ENCODE data around the gene SLC25A12. TPM values are rescaled to one million over a fixed set of nuclear protein-coding genes. Genes with fewer than 3 reads are reported as not detected.

Gene SLC25A12
- total RNA-seq, 3 donors from 2014 or later (not counting 1 experiment from before 2014, with no cell fraction given) = 18.7 to 21.7 (median 19.0) TPM

GRCh38 chr2:171939058-171939742, 45.2 kb upstream of the SLC25A12 start:
- Mint-ChIP-seq H3K4me1 (peaks cover 47 to 50% of the 10 kb centered on the region in 2 donors), H3K27ac (peak overlapping the region; percentile 80 to 82), H3K36me3 (no peaks in the 10 kb centered on the region), H3K9me3 (no peaks in the 10 kb centered on the region), H3K4me3 (no peak overlapping the region), H3K27me3 (ENCODE audit: low read depth in 2 of 2) (no peaks in the 10 kb centered on the region)
- ATAC-seq = peak; percentile 32 to 55 (median 36)
- DNase-seq = no peak
- intact Hi-C loops (cut with micrococcal nuclease) = no loop called here
- 92% methylated on average over 9 of the region's 9 CpGs for WGBS (ENCODE audit: insufficient coverage)
- H3K27me3 ChIP-seq (ENCODE audit: control insufficient read depth, insufficient read depth, low read length) = no peaks in the 10 kb centered on the region
- no peak for TF ChIP-seq CTCF (IDR thresholded peaks at IDR 0.05)
- no peaks in the 10 kb centered on the region for H3K9me3 ChIP-seq (ENCODE audit: control insufficient read depth, insufficient read depth, low read length)
- peaks cover 5% of the 10 kb centered on the region for H3K4me1 ChIP-seq (ENCODE audit: control insufficient read depth, insufficient read depth, low read length)
- peaks cover 3% of the 10 kb centered on the region for H3K36me3 ChIP-seq (ENCODE audit: control insufficient read depth, insufficient read depth, low read length)
- no peak overlapping the region for H3K27ac ChIP-seq (ENCODE audit: low read length)
- H3K4me3 ChIP-seq (ENCODE audit: low read length) = no peak overlapping the region

- TF ChIP-seq CTCF (IDR thresholded peaks at IDR 0.05) = no peak
- H3K36me3 Mint-ChIP-seq = peaks cover 8% of the 10 kb centered on the region
- peaks cover 14% of the 10 kb centered on the region for H3K36me3 ChIP-seq (ENCODE audit: control insufficient read depth, insufficient read depth, low read length)
- no peak overlapping the region for H3K27ac Mint-ChIP-seq
- no peak for DNase-seq
- no peak overlapping the region for H3K27ac ChIP-seq (ENCODE audit: low read length)
- no peak for ATAC-seq
- no peaks in the 10 kb centered on the region for H3K9me3 Mint-ChIP-seq
- 92% methylated on average over 4 of the region's 4 CpGs for WGBS (ENCODE audit: insufficient coverage)
- intact Hi-C loops (cut with micrococcal nuclease) = no loop called here
- no peaks in the 10 kb centered on the region for H3K27me3 Mint-ChIP-seq (ENCODE audit: low read depth in 2 of 2)
- H3K4me1 Mint-ChIP-seq = peaks cover 29 to 46% of the 10 kb centered on the region in 2 donors
- no peak overlapping the region for H3K4me3 ChIP-seq (ENCODE audit: low read length)
- no peaks in the 10 kb centered on the region for H3K9me3 ChIP-seq (ENCODE audit: control insufficient read depth, insufficient read depth, low read length)
- peaks cover 10% of the 10 kb centered on the region for H3K4me1 ChIP-seq (ENCODE audit: control insufficient read depth, insufficient read depth, low read length)
- no peak overlapping the region for H3K4me3 Mint-ChIP-seq
- no peaks in the 10 kb centered on the region for H3K27me3 ChIP-seq (ENCODE audit: control insufficient read depth, insufficient read depth, low read length)
Observed at GRCh38 chr2:171930385-171930784, 36.3 kb upstream of the SLC25A12 start.

- intact Hi-C loops (cut with micrococcal nuclease) = loop anchor here (10.0 kb wide), 1 partner anchor 180 kb away; the partner anchor contains the start of gene DLX2
- Histone ChIP-seq H3K27ac (ENCODE audit: low read length) (no peak overlapping the region), H3K4me1 (ENCODE audit: control insufficient read depth, insufficient read depth, low read length) (peaks cover 26% of the 10 kb centered on the region), H3K36me3 (ENCODE audit: control insufficient read depth, insufficient read depth, low read length) (peaks cover 7% of the 10 kb centered on the region), H3K27me3 (ENCODE audit: control insufficient read depth, insufficient read depth, low read length) (no peaks in the 10 kb centered on the region), H3K9me3 (ENCODE audit: control insufficient read depth, insufficient read depth, low read length) (no peaks in the 10 kb centered on the region), H3K4me3 (ENCODE audit: low read length) (no peak overlapping the region)
- Mint-ChIP-seq H3K4me1 (peaks cover 42 to 44% of the 10 kb centered on the region in 2 donors), H3K27me3 (ENCODE audit: low read depth in 2 of 2) (no peaks in the 10 kb centered on the region), H3K4me3 (peak overlapping the region; percentile 98), H3K36me3 (peaks cover 8% of the 10 kb centered on the region), H3K27ac (peak overlapping the region; percentile 93 to 95), H3K9me3 (no peaks in the 10 kb centered on the region)
- DNase-seq (no peak), ATAC-seq (no peak)
- TF ChIP-seq CTCF (IDR thresholded peaks at IDR 0.05) = no peak
- WGBS (ENCODE audit: insufficient coverage) = 93% methylated on average over 16 of the region's 17 CpGs
Observed at GRCh38 chr2:171924170-171924942, 30.3 kb upstream of the SLC25A12 start.
